ENCODE measurements around the gene C1orf159.
A peak's percentile ranks its signal among the peaks of the same experiment; 100 is the strongest.
"Not testable (repeated sequence)": the region's sequence is repeated elsewhere in the genome, so short reads cannot be mapped to it uniquely, and the experiment has no call there.

Gene C1orf159

GRCh38 chr1:1060281-1061000, 55.4 kb downstream of the C1orf159 start:
- DNase-seq (ENCODE audit: low read depth) = no peak
- TF ChIP-seq POLR2A (IDR thresholded peaks at IDR 0.05; ENCODE audit: extremely low read depth, insufficient read length) (no peak), MYC (IDR thresholded peaks at IDR 0.05; ENCODE audit: low read depth, low read length) (no peak)
- H3K4me3 ChIP-seq (ENCODE audit: low read depth, low read length) = no peak overlapping the region

- H3K4me3 ChIP-seq (ENCODE audit: low read depth, low read length) = no peak overlapping the region
- peak; percentile 17; the same call in 1 of the 2 replicates for TF ChIP-seq MAX (IDR thresholded peaks at IDR 0.05; ENCODE audit: low read depth, low read length)
- TF ChIP-seq, protein P1, sequence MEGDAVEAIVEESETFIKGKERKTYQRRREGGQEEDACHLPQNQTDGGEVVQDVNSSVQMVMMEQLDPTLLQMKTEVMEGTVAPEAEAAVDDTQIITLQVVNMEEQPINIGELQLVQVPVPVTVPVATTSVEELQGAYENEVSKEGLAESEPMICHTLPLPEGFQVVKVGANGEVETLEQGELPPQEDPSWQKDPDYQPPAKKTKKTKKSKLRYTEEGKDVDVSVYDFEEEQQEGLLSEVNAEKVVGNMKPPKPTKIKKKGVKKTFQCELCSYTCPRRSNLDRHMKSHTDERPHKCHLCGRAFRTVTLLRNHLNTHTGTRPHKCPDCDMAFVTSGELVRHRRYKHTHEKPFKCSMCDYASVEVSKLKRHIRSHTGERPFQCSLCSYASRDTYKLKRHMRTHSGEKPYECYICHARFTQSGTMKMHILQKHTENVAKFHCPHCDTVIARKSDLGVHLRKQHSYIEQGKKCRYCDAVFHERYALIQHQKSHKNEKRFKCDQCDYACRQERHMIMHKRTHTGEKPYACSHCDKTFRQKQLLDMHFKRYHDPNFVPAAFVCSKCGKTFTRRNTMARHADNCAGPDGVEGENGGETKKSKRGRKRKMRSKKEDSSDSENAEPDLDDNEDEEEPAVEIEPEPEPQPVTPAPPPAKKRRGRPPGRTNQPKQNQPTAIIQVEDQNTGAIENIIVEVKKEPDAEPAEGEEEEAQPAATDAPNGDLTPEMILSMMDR (IDR thresholded peaks at IDR 0.05; ENCODE audit: low read depth, low read length) = no peak
- no peak for TF ChIP-seq POLR2A (IDR thresholded peaks at IDR 0.05; ENCODE audit: extremely low read depth, insufficient read length)
- TF ChIP-seq MYC (IDR thresholded peaks at IDR 0.05; ENCODE audit: low read depth, low read length) = no peak
- DNase-seq (ENCODE audit: low read depth) = peak; percentile 83
Measured at GRCh38 chr1:1059494-1060280, 56.2 kb downstream of the C1orf159 start.

DNA sequence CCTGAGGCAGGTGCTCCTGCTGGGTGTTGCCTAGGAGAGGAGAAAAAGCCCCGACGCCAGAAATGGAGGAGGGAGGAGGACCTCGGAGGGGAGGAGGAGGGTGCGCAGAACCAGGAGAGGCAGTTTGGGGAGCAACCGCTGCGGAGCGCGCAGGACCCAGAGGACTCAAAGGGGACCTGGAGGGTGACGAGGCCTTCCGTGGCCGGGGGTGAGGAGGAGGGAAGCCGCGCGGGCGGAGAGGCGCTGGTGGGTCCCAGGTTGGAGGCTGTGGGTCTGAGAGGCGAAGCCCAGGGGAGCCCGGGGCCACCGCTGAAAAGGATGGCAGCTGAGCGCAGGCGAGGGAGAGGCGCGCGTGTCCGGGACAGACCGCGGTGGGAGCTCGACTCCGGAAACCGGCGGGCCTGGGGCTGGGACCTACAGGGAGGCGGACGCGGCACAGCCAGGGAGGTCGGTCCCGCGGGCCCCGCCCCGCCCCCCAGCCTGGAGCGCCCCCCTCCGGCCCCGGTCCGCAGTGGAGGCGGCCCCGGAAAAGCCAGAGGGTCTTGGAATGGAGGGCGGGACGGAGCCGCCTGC, 56.9 kb downstream of the C1orf159 start:
- no peak for TF ChIP-seq MAX (IDR thresholded peaks at IDR 0.05; ENCODE audit: low read depth, low read length)
- TF ChIP-seq, protein P1 (IDR thresholded peaks at IDR 0.05; ENCODE audit: low read depth, low read length) = no peak
- no peak for TF ChIP-seq MYC (IDR thresholded peaks at IDR 0.05; ENCODE audit: low read depth, low read length)
- no peak for TF ChIP-seq POLR2A (IDR thresholded peaks at IDR 0.05; ENCODE audit: extremely low read depth, insufficient read length)
- DNase-seq (ENCODE audit: low read depth) = no peak
- H3K4me3 ChIP-seq (ENCODE audit: low read depth, low read length) = no peak overlapping the region

DNA sequence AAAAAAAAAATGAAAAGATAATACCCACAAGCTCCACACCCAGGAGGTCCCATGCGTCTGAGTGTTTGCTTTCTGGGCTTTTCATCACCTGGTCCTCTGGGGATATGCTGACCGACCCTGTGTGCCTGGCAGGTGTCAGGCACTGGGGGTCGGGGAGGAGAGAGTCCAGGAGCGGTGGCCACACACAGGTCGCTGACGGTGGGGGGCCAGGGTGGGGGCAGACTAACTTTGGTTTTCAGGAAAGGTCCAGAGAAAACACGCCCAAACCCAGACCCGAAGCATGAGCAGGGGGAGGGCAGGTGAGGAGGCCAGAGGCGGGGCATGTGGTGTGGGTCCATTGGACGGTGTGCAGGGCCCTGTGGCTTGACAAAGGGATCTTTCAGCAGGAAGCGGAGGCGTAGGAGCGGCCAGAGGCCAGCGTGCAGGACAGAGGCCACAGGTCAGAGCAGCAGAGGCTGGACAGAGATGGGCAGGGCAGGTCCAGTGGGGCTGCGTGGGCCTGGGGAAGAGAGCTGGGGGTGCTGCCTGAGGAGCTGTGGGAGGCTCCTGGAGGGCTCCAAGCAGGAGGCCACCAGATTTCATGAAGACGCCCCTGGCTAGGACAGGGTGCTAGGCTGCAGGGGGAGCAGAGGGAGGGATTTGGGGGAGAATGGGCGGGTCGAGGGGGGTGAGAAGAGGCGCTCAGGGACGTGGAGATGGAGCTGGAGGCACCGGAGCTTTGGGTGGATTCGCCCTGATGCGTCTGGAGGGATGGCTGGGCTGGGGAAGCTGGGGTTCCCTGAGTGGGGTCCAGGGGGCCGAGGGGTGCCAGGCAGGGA, 57.6 kb downstream of the C1orf159 start:
- DNase-seq (ENCODE audit: low read depth) = no peak
- no peak overlapping the region for H3K4me3 ChIP-seq (ENCODE audit: low read depth, low read length)
- TF ChIP-seq MYC (IDR thresholded peaks at IDR 0.05; ENCODE audit: low read depth, low read length) (no peak), POLR2A (IDR thresholded peaks at IDR 0.05; ENCODE audit: extremely low read depth, insufficient read length) (no peak), MAX (IDR thresholded peaks at IDR 0.05; ENCODE audit: low read depth, low read length) (no peak)
- TF ChIP-seq, protein P1 (IDR thresholded peaks at IDR 0.05; ENCODE audit: low read depth, low read length) = no peak

- not testable (repeated sequence) for DNase-seq (ENCODE audit: low read depth); H3K4me3 ChIP-seq (ENCODE audit: low read depth, low read length)
Measured at GRCh38 chr1:1057769-1058087, 58.2 kb downstream of the C1orf159 start.

DNA sequence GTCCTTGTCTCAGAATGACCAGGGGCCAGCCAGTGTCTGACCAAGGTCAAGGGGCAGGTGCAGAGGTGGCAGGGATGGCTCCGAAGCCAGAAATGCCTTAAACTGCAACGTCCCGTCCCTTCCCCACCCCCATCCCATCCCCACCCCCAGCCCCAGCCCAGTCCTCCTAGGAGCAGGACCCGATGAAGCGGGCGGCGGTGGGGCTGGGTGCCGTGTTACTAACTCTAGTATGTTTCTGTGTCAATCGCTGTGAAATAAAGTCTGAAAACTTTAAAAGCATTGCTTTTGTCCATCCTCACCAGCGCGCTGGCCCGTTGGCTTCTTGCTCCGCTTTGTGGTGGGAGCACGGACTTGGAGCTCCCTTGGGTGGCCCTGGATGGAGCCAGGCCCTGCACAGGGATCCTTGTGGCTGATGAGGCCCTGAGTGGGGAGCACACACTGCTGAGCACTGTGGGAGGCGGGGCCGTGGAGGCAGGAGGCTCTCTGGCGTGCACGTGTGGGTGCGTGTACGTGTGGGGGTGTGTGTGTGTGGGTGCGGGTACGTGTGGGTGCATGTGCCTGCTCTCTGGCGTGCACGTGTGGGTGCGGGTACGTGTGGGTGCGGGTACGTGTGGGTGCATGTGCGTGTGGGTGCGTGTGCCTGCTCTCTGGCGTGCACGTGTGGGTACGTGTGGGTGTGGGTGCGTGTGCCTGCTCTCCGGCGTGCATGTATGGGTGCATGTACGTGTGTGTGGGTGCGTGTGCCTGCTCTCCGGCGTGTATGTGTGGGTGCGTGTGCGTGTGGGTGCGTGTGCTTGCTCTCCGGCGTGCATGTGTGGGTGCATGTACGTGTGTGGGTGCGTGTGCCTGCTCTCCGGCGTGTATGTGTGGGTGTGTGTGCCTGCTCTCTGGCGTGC, 59.8 kb downstream of the C1orf159 start:
- DNase-seq (ENCODE audit: low read depth) = no peak
- H3K4me3 ChIP-seq (ENCODE audit: low read depth, low read length) = no peak overlapping the region
- TF ChIP-seq, protein P1 (IDR thresholded peaks at IDR 0.05; ENCODE audit: low read depth, low read length) = no peak
- TF ChIP-seq MAX (IDR thresholded peaks at IDR 0.05; ENCODE audit: low read depth, low read length) (no peak), POLR2A (IDR thresholded peaks at IDR 0.05; ENCODE audit: extremely low read depth, insufficient read length) (no peak), MYC (IDR thresholded peaks at IDR 0.05; ENCODE audit: low read depth, low read length) (no peak)
